GM18520 (cell line): ENCODE results near the gene NMRK2.
A peak's percentile ranks its signal among the peaks of the same experiment; 100 is the strongest.

ENCODE experiments used
- ATAC-seq: cut with Tn5 transposase; IDR thresholded peaks from one replicate; pipeline ENCODE4 v1.9.1; 2021; ENCODE audit not compliant: unreplicated experiment

Gene NMRK2

DNA sequence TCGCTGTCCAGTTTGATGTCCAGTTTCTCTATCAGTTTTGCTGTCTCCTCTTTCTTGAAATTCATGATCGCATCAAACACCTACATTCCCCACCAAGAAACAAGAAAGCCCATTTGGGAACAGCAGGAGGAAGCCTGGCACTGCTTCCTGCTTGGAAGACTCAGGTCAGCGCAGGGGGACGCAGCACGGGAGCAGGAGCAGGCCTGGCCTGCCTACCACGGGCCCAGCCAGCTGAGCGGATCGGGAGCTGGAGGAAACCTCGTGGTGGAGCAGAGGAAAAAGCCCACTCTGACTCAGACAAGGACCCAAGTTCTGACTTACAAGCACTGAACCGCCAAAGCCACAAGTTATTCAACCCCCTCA, 48.5 kb downstream of the NMRK2 start:
- no peak for ATAC-seq

DNA sequence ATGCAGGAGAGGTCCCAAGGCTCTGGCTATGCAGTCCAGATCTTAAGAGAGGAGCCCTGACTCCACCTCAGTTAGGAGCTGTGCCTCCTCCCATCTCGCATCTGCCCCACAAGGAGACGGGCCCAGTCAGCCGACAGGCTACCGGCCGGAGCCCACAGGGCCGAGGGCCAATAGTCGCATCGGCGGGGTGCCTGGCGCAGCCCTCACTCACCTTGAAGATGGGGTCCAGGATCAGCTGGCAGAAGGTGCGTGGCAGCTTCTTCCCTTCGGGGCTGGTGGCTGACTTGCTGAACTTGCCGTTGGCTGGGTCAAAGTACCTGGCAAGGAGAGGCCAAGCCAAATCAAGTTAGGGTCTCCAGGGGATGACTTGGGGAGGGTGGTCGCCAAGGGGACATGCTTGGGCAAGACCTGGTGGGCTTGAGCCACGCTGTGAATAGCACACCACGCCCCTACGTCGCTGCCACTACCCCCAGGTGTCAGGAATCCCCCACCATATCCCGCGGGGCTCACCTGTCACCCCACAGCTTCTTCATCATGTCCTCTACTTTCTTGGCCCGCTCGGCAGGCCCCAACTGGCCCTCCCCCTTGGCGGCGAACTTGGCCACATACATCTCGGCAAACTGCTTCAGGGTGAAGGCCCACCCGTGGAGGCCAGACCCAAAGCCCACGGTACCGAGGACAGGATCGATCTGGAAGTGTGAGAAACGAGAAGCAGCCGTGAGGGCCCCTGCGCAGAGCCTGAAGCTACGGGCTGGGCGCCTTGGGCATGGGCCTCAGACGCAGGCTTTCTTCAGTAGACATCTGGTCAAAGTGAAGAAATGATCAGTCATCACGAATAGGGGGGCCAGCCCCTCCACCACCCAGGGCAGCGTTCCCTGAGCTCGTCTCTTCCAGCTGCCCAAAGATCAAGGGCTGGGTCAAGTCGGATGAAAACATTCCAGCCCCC, 49.1 kb downstream of the NMRK2 start:
- ATAC-seq = no peak

DNA sequence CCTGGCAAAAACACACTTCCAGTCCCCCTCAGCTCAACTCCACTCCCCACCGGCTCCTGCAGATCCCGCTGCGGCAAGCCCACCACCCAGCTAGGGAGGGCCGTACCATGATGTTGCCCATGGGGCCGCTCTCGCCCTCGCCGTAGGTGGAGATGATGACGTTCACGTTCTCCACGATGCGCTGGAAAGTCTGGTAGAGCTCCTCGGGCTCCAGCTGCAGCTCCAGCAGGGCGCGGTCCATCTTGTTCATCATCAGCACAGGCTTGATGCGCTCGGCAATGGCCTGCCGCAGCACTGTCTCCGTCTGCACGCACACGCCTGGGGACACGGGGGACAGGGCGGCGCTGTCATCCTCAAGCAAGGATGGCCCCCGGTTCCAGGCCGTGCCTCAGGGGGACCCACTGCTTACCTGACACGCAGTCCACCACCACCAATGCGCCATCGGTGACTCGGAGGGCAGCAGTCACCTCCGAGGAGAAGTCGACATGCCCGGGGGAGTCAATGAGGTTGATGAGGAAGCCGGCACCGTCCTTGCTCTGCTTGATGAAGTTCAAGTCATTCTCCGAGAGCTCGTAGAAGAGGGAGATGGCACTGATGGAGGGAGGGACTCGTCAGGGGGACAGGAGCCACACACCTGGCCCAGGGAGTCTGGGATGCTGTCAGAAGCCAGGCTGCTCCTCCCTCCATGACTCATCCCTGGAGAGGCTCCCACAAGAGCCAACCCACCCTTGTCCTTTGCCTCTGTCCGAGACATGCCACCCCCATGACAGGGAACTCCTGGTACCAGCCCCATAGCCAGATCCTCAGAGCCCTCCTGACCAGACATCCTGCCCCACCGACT, 50.1 kb downstream of the NMRK2 start:
- no peak for ATAC-seq

DNA sequence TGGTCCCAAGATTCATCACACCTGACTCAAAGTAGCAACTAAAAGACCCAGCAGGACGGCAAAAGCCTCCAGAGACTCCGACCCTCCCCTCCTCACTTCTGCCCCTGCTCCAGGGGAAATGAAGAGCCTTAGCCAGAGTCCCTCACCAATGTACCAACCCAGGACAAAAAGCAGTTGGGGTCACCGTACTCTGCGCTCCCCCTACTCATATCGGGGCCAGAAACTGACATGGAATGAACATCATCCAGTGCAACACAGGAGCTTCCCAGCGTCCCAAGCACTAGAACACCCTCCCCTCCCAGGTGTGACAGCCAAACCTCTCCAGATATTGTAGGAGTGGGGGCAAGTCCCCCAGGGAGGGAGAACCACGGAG, 50.7 kb downstream of the NMRK2 start:
- no peak for ATAC-seq

DNA sequence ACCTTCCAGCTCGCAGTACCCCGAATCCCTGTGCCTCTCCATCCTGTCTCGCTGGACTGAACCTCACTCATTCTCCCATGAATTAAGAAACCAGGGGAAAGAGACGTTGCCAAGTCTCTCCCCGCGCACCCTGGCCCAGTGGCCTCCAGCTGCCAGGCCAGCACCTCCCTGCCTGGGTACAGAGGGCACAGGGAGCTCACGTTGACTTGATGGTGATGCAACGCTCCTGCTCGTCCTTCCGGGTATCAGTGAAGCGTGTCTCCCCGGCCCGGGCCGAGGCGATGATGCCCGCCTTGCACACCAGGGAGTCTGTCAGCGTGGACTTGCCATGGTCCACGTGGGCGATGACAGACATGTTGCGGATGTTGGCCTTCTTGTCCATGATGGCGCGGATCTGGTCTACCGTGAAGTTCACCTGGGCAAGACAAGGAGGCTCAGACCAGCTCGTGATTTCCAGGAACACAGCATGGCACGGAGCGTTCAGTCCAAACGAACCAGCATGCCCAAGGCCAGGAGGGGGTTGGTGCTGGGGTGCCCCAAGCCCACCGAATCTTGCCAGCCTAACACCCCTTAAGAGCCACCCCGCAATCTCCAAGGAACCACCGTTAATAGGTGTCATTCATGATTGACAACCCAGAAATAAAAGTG, 51.2 kb downstream of the NMRK2 start:
- no peak for ATAC-seq

DNA sequence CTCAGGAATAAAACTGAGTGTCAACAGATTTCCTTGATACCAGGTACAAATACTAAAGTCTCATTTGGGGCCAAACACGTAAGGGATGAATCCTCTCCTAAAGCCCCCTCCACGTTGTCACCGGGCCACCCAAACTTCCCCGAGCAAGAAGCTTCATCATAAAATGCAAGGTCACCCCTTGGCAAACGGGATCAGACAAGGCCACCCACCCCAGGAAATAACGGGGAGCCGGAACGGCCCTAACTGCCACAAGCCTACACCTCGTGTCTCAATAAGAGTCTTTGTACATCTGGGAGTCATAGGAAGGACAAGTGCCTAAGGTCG, 51.7 kb downstream of the NMRK2 start:
- ATAC-seq = no peak

DNA sequence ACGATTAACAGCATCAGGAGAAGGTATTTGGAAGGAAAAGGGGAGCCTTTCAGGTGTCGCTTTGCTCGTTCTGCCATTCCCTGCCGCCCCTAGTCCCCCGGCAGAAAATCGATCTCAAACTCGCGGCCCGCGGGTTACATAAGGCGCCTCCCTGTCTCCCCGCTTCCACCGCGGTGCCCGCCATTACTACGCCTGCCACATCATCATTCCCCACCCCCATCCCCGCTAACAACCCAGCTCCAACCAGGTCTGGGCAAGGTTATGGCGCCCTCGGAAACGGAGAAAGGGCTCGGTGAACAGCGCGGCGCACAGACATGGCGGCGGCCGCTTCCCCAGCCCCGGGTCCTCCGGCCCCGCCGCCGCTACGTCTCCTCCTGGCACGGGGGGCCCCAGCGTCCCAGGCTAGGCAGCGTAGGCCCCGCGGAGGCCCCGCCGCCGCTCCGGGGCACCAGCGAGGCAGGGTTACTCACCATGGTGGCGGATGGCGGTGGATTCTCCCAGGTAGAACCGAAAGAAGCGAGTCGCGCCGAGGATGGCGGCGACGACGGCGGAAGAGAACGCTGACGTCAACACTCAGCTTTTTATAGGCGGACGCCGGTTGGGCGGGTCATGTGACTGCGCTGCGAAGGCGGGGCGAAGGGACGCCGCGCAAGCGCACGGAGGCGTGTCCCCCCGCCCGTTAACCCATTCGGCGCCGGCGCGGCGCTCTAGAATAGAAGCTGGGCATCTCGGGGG, 52.2 kb downstream of the NMRK2 start, which contains the start of gene EEF2:
TSS of gene EEF2 (minus strand) at position 556 of the 735 bp plus-strand sequence. CDS start at position 473, 83 bp downstream.
- peak; percentile 39 for ATAC-seq

DNA sequence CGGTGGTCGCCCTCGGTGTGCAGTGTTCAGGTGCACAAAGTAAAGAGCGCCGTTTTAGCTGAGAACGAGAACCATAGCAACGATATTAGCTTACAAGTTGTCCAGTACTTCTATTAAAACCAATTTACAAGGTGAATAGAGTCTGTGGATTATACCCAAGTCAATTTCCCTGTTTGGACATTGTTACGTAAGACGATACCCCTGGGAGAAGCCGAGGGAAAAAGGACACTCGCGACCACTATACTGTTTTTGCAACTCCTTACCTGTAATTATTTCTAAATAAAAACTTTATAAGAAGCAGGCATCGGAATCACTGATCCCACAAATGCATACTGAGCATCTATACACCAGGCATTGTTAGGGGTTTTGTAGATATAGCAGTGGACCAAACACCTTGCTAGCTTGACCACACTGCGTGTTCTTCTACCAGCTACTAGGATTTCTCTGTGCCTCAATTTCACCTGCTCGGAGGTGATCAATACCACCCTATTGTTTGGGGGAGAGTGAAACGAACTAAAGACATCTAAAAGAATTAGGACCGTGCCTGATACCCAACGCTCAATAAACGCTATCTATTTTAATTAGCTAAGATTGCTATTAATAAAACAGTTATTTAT, 52.9 kb downstream of the NMRK2 start:
- ATAC-seq = no peak

DNA sequence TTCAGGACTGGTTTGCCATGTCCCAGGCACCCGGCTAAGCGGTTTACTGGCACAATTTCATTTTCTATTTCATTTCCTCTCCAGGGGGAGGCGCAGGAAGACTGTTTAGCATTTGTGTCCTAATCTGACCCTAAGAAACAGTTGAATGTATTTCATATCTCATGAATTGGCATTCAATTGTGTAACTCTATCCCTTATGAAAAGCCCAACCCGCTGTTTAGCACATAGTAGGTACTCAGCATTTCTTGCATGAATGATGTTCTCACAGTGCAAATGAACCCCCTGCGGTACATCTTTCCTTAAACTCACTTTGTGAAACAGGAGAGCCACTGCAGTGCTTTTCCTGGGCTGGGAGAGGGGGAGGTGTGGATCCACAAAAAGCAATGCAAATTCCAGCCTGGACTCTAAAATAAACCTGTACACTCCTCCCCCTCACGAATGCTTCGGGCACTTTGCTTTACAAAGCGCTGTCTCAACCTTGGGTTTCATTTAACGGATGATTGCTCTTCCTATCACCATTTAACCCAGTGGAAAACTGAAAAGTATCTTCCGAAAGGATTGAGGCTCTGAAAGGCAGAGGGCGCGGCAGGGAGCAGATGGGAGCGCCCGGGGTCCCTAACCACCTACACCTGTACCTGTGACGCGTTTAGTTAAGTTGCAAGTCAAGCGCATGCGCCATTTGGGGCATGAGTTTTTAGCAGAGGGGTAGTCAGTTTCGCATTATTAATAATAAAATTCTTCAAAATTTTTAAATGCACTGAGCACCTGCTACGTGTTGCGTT, 53.6 kb downstream of the NMRK2 start:
- ATAC-seq = no peak

DNA sequence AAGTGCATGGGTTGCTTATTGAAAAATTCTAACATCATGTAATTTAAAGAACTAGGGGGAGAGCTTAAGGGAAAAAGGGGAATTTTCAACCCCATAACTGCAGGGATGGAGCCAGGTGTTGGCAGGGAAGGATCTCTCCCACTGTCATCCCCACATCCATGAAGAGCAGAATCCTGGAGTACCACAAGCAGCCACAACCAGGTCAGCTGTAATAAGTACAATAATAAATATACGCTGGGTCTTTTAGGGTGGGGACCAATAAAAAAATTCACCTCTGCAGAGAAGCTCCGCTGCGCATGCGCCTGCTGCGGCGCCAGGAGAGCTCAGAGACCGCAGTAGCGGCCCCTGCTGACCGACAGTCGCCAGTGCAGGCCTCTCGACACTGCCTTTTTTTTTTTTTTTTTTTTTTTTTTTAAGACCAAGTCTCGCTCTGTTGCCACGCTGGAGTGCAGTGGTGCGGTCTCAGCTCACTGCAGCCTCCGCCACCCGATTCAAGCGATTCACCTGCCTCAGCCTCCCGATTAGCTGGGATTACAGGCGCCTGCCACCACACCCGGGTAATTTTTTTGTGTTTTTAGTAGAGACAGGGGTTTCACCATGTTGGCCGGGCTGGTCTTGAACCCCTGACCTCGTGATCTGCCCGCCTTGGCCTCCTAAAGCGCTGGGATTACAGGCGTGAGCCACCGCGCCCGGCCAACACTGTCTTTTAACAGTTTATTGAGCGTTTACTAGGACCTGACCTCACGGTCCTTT, 54.9 kb downstream of the NMRK2 start:
- ATAC-seq = peak; percentile 24

DNA sequence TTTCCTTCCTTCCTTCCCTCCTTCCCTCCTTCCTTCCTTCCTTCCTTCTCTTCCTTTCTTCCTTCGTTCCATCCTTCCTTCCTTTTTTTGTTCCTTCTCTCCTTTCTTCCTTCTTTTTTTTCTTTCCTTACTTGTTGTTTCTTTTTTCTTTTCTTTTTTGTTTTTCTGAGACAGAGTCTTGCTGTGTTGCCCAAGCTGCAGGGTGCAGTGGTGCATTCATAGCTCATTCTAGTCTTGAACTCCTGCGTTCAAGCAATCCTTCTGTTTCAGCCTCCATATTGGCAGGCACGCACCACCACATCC, 57.9 kb downstream of the NMRK2 start:
- ATAC-seq = no peak
